Mesothelial cell of epicardium (in vitro differentiated cells): Measurements from ENCODE around the gene LASP1. TPM values are rescaled to one million over a fixed set of nuclear protein-coding genes. Genes with fewer than 3 reads are reported as not detected.

ENCODE experiments used
- DNase-seq, 2 experiments: peaks; one replicate each; pipeline ENCODE4 v3.0.0; 2021; ENCODE audit warnings: low spot score in 2 of 2; ENCODE audit not compliant: unreplicated experiment in 2 of 2
- H3K27ac Mint-ChIP-seq: 2 replicates; pipeline ENCODE4 v1.8.0; 2021; ENCODE audit warnings: mixed read lengths
- H3K27me3 Mint-ChIP-seq: 2 replicates; pipeline ENCODE4 v1.8.0; 2021; ENCODE audit warnings: low read depth, mixed read lengths
- H3K36me3 Mint-ChIP-seq: 2 replicates; pipeline ENCODE4 v1.8.0; 2021; ENCODE audit warnings: mixed read lengths
- H3K4me1 Mint-ChIP-seq: 2 replicates; pipeline ENCODE4 v1.8.0; 2021; ENCODE audit warnings: mixed read lengths
- H3K4me3 Mint-ChIP-seq: 2 replicates; pipeline ENCODE4 v1.8.0; 2021; ENCODE audit warnings: mild to moderate bottlenecking, moderate library complexity, mixed read lengths
- H3K9me3 Mint-ChIP-seq: 2 replicates; pipeline ENCODE4 v1.8.0; 2021; ENCODE audit warnings: mixed read lengths
- CTCF ChIP-seq: fragments of 200-600 bp; sonication (generic); IDR thresholded peaks from one replicate; pipeline ENCODE4 v1.5.0; 2021; ENCODE audit warnings: antibody characterized with exemption; ENCODE audit not compliant: unreplicated experiment
- microRNA-seq: library from miRNA; unstranded; fragments of <30 nt; microRNA quantifications from one replicate; pipeline ENCODE4 v1.2.0, GENCODE V29; 2021; ENCODE audit warnings: inconsistent platforms, mixed read lengths
- total RNA-seq: library from RNA; stranded (reverse); gene quantifications from 3 replicates; pipeline ENCODE4 v1.2.1, GENCODE V29; 2021

Gene LASP1
- total RNA-seq, 1 donor from 2014 or later: 144 TPM

GRCh38 chr17:38970128-38970527, 100.3 kb downstream of the LASP1 start:
- no peaks in the 10 kb centered on the region for H3K36me3 Mint-ChIP-seq
- H3K27ac Mint-ChIP-seq: no peak overlapping the region
- H3K27me3 Mint-ChIP-seq: no peaks in the 10 kb centered on the region
- TF ChIP-seq CTCF: no peak
- H3K4me1 Mint-ChIP-seq: peaks cover 13% of the 10 kb centered on the region
- H3K4me3 Mint-ChIP-seq: no peak overlapping the region
- DNase-seq: no peak
- no peaks in the 10 kb centered on the region for H3K9me3 Mint-ChIP-seq

DNA sequence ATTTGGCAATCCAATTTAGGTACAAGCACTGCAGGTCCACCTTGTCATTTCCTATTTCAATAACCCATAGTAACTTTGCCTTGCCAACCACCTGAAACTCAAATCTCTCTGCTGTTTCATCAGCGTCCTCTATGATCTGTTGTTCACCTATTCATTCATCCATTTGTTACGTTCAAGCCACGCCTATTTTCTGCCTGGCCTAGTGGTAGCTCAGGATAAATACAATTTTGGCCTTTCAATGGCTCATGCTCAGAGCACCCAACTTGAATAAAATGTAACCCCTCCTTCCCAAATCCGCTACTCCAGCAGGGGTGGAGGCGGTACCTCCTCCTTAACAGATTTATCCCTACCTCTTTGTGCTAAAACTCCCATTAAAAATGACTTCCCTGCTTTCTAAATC, 100.9 kb downstream of the LASP1 start:
- no peak for DNase-seq
- peaks cover 13% of the 10 kb centered on the region for H3K4me1 Mint-ChIP-seq
- no peaks in the 10 kb centered on the region for H3K27me3 Mint-ChIP-seq
- H3K4me3 Mint-ChIP-seq: no peak overlapping the region
- H3K36me3 Mint-ChIP-seq: no peaks in the 10 kb centered on the region
- TF ChIP-seq CTCF: no peak
- no peak overlapping the region for H3K27ac Mint-ChIP-seq
- H3K9me3 Mint-ChIP-seq: no peaks in the 10 kb centered on the region

Small RNAs within 50 kb of the gene (microRNA-seq; reads per million reads assigned to microRNA genes)
- gene MIR4727 (not detected), gene MIR6779 (not detected)

Other genes with a start within 250 kb of the LASP1 start
- gene EPOP, start 195.1 kb upstream of the LASP1 start, total RNA-seq: 3.7 to 4.0 TPM (median 3.8 TPM) in 3 replicates
- gene MLLT6, start 164.8 kb upstream of the LASP1 start, total RNA-seq: 171 to 184 TPM (median 178 TPM) in 3 replicates
- gene CISD3, start 139.7 kb upstream of the LASP1 start, total RNA-seq: 4.6 to 5.6 TPM (median 5.1 TPM) in 3 replicates
- gene PCGF2, start 121.7 kb upstream of the LASP1 start, total RNA-seq: 83.3 to 95.8 TPM (median 91.9 TPM) in 3 replicates
- gene PSMB3, start 117.3 kb upstream of the LASP1 start, total RNA-seq: 107 to 121 TPM (median 115 TPM) in 3 replicates
- 73.5 to 81.1 TPM (median 76.0 TPM) in 3 replicates for gene PIP4K2B, start 70.5 kb upstream of the LASP1 start, total RNA-seq
- 19.5 to 20.9 TPM (median 20.5 TPM) in 3 replicates for gene CWC25, start 44.7 kb upstream of the LASP1 start, total RNA-seq
- 1,597 to 1,708 TPM (median 1,659 TPM) in 3 replicates for gene RPL23, start 16.3 kb upstream of the LASP1 start, total RNA-seq
- not detected in 3 replicates for gene FBXO47, start 97.3 kb downstream of the LASP1 start, total RNA-seq